ENCODE results near the gene MRPL49.
A peak's percentile ranks its signal among the peaks of the same experiment; 100 is the strongest.

Gene MRPL49

GRCh38 chr11:65121865-65122696 is at the start of gene MRPL49, which contains the start of gene FAU:
TSS of gene MRPL49 (plus strand) at chr11:65122321. CDS start at chr11:65122347, 26 bp downstream.
TSS of gene FAU (minus strand) at chr11:65122134. CDS start at chr11:65121813, 321 bp downstream.
- peak within 1 kb of the TSS; percentile 67 for H3K27ac ChIP-seq
- no peak for TF ChIP-seq CTCF (IDR thresholded peaks at IDR 0.05; ENCODE audit: low read depth, low read length, missing control alignments)
- in situ Hi-C loops (cut with HindIII; ENCODE audit: low pct_ligation_motif_present, low sequenced_read_pairs) = no loop called here
- peak; percentile 96 for DNase-seq
- no peaks in the 10 kb centered on the region for H3K27me3 ChIP-seq (replicated peaks)
- H3K36me3 ChIP-seq (replicated peaks) = peaks cover 59% of the 10 kb centered on the region
- peak within 1 kb of the TSS; percentile 71 for H3K4me3 ChIP-seq (ENCODE audit: low read depth, low read length)

GRCh38 chr11:65072631-65072966 is 49.5 kb upstream of the MRPL49 start:
- no peaks in the 10 kb centered on the region for H3K36me3 ChIP-seq (replicated peaks)
- H3K27ac ChIP-seq = no peak overlapping the region
- DNase-seq = no peak
- in situ Hi-C loops (cut with HindIII; ENCODE audit: low pct_ligation_motif_present, low sequenced_read_pairs) = no loop called here
- no peak overlapping the region for H3K4me3 ChIP-seq (ENCODE audit: low read depth, low read length)
- H3K27me3 ChIP-seq (replicated peaks) = no peaks in the 10 kb centered on the region
- no peak for TF ChIP-seq CTCF (IDR thresholded peaks at IDR 0.05; ENCODE audit: low read depth, low read length, missing control alignments)

GRCh38 chr11:65077451-65077850 is 44.7 kb upstream of the MRPL49 start:
- H3K27me3 ChIP-seq (replicated peaks) = no peaks in the 10 kb centered on the region
- no peak overlapping the region for H3K27ac ChIP-seq
- TF ChIP-seq CTCF (IDR thresholded peaks at IDR 0.05; ENCODE audit: low read depth, low read length, missing control alignments) = no peak
- in situ Hi-C loops (cut with HindIII; ENCODE audit: low pct_ligation_motif_present, low sequenced_read_pairs) = no loop called here
- no peaks in the 10 kb centered on the region for H3K36me3 ChIP-seq (replicated peaks)
- H3K4me3 ChIP-seq (ENCODE audit: low read depth, low read length) = no peak overlapping the region
- no peak for DNase-seq

GRCh38 chr11:65078151-65078550 is 44.0 kb upstream of the MRPL49 start:
- peak; percentile 75 for TF ChIP-seq CTCF (IDR thresholded peaks at IDR 0.05; ENCODE audit: low read depth, low read length, missing control alignments)
- DNase-seq = peak; percentile 32
- H3K27ac ChIP-seq = no peak overlapping the region
- no peak overlapping the region for H3K4me3 ChIP-seq (ENCODE audit: low read depth, low read length)
- H3K27me3 ChIP-seq (replicated peaks) = no peaks in the 10 kb centered on the region
- H3K36me3 ChIP-seq (replicated peaks) = no peaks in the 10 kb centered on the region
- in situ Hi-C loops (cut with HindIII; ENCODE audit: low pct_ligation_motif_present, low sequenced_read_pairs) = no loop called here

- no peak for TF ChIP-seq CTCF (IDR thresholded peaks at IDR 0.05; ENCODE audit: low read depth, low read length, missing control alignments)
- no peak for DNase-seq
- H3K4me3 ChIP-seq (ENCODE audit: low read depth, low read length) = no peak overlapping the region
- no peaks in the 10 kb centered on the region for H3K27me3 ChIP-seq (replicated peaks)
- in situ Hi-C loops (cut with HindIII; ENCODE audit: low pct_ligation_motif_present, low sequenced_read_pairs) = no loop called here
- H3K27ac ChIP-seq = no peak overlapping the region
- no peaks in the 10 kb centered on the region for H3K36me3 ChIP-seq (replicated peaks)
These were observed 43.3 kb upstream of the MRPL49 start for GRCh38 chr11:65078786-65079342.

All from brain microvascular endothelial cell (primary cell).